Measurements from ENCODE around the gene HOTAIR.

DNA sequence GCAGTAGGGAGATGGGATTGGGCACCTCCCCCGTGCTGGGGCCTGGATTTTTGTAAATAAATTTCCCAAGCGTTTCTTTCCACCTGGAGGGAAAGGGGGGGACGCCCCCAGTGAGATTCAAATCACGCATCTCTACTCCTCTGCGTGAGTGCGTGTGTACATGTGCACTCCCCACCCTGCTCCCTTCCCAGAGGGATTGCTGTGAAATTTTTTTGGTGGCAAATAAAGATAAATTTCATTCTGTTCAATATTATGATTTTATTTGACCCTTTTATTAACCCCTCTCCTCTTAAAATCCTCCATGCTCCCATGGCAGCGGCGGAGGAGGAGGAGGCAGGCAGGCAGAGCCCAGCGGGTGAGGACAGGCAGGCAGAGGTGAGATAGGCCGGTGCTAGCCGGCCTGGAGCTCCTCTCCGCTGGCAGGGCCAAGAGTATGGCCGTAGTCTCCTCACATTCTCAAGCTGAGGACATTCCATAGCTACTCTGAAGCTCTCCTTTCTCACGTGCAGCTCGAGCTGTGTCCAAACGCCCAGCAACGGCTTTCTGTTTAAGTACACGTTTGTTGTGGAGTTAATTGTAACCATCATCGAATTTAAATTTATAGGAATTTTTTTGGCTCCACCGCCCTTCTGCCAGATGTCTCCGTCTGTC is 1.5 kb upstream of the HOTAIR start:
- TF ChIP-seq, protein P1, sequence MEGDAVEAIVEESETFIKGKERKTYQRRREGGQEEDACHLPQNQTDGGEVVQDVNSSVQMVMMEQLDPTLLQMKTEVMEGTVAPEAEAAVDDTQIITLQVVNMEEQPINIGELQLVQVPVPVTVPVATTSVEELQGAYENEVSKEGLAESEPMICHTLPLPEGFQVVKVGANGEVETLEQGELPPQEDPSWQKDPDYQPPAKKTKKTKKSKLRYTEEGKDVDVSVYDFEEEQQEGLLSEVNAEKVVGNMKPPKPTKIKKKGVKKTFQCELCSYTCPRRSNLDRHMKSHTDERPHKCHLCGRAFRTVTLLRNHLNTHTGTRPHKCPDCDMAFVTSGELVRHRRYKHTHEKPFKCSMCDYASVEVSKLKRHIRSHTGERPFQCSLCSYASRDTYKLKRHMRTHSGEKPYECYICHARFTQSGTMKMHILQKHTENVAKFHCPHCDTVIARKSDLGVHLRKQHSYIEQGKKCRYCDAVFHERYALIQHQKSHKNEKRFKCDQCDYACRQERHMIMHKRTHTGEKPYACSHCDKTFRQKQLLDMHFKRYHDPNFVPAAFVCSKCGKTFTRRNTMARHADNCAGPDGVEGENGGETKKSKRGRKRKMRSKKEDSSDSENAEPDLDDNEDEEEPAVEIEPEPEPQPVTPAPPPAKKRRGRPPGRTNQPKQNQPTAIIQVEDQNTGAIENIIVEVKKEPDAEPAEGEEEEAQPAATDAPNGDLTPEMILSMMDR (IDR thresholded peaks at IDR 0.05; ENCODE audit: low read length): no peak
- TF ChIP-seq EZH2 (optimal IDR thresholded peaks at IDR 0.05; ENCODE audit: low read depth, low read length) (no peak), EZH2phosphoT487 (IDR thresholded peaks at IDR 0.05; ENCODE audit: low read length) (no peak)

All from MM.1S (cell line).